ENCODE data around the gene ZNRF3.

DNA sequence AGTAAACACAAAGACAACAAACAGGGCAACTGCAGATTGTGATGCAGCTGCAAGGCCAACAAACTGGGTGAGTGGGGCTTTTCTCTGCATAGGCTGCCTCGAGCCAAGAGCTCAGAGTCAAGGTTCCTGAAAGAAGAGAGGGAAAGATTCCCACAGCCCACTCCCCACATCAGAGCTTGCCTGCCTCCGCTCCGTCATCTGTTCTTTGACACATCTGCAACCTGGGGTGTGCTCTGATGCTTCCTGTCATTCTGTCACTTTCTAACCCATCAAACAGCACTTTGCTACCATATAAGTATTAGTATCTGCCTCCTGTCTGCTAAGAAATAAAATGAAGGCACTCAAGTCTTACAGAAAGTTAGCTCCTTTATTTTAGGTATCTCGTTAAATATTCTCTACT, 131.4 kb downstream of the ZNRF3 start:
- no peak for TF ChIP-seq POLR2A (IDR thresholded peaks at IDR 0.05)
- TF ChIP-seq, protein P1, sequence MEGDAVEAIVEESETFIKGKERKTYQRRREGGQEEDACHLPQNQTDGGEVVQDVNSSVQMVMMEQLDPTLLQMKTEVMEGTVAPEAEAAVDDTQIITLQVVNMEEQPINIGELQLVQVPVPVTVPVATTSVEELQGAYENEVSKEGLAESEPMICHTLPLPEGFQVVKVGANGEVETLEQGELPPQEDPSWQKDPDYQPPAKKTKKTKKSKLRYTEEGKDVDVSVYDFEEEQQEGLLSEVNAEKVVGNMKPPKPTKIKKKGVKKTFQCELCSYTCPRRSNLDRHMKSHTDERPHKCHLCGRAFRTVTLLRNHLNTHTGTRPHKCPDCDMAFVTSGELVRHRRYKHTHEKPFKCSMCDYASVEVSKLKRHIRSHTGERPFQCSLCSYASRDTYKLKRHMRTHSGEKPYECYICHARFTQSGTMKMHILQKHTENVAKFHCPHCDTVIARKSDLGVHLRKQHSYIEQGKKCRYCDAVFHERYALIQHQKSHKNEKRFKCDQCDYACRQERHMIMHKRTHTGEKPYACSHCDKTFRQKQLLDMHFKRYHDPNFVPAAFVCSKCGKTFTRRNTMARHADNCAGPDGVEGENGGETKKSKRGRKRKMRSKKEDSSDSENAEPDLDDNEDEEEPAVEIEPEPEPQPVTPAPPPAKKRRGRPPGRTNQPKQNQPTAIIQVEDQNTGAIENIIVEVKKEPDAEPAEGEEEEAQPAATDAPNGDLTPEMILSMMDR (IDR thresholded peaks at IDR 0.05), result no peak
